DMS153 treated with DMSO at 0.1 percent for 48 hours (cell line): ENCODE results near the gene ZFP36L1.

ENCODE experiments used
- DNase-seq: peaks from one replicate; lab custom pipeline; 2025; ENCODE audit not compliant: unreplicated experiment; lab: John Stamatoyannopoulos, UW

ZFP36L1 gene

DNA sequence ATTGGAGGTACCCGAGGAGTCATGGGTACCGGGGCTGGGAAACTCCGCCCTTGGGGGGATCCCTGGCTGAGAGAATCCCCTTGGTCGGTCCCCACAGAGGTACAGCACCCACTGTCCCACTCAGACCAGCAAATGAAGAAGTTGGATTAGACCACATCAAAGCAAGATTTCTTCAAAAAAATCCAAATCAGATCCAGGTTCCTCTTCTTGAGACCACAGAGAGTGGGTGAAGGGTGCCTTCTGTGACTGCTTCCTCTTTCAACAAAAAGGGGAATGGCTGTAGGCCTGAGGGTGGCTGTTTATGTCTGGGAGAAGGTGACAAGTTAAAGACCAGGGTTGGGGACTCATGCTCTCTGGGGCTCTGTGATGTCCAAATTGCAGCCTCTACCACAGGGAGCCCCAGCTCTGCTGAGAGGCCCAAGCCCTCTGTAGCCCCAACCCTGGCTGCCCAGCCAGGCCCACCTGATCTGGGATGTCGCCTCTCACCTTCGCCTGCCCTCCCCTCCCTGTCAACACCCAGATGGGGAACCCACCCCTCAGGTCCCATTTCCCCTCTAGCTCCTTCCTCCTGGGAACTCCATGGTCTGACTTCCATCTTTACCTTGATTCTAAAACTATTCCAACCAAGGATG, 50.9 kb downstream of the ZFP36L1 start:
- no peak for DNase-seq

GRCh38 chr14:68741477-68741791, 51.4 kb downstream of the ZFP36L1 start:
- no peak for DNase-seq

- DNase-seq: no peak
Measured at GRCh38 chr14:68740788-68741476, 51.9 kb downstream of the ZFP36L1 start.

GRCh38 chr14:68739701-68740100, 53.2 kb downstream of the ZFP36L1 start:
- no peak for DNase-seq

DNA sequence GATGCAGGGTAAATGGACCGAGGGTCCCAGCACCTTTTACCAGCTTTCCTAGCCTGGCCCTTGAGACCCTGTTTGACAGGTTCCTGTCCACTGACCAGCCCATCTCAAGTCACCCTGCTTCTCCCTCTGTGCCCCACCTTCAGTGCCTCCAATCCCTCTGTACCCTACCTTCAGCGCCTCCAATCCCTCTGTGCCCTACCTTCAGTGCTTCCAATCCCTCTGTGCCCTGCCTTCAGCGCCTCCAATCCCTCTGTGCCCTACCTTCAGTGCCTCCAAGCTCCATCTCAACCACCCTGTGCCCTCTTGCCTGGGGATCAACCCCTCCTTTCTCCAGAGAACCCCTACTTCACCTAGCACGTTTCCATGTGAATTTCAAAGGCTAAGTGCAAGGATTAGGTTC, 54.3 kb downstream of the ZFP36L1 start:
- no peak for DNase-seq
